GM12865 (cell line): ENCODE results near the gene CRIP2.

ENCODE experiments used
- DNase-seq: peaks from one replicate; pipeline ENCODE4 v3.0.0; 2010; ENCODE audit warnings: low read depth
- H3K4me3 ChIP-seq: 2 replicates; pipeline ENCODE4 v1.5.1; 2011; ENCODE audit warnings: mild to moderate bottlenecking, low read depth, low read length, control low read depth
- CTCF ChIP-seq: IDR thresholded peaks from 2 replicates; pipeline ENCODE4 v1.5.1; 2011; ENCODE audit warnings: low read length, control low read depth, low read depth, inconsistent platforms; ENCODE audit not compliant: insufficient read depth; ENCODE audit errors: missing control alignments

The CRIP2 gene

GRCh38 chr14:105471823-105472485 is 2.7 kb upstream of the CRIP2 start:
- H3K4me3 ChIP-seq = no peak overlapping the region
- no peak for TF ChIP-seq CTCF
- DNase-seq = no peak

- no peak for TF ChIP-seq CTCF
- H3K4me3 ChIP-seq = no peak overlapping the region
Measured at GRCh38 chr14:105472486-105472991, 2.1 kb upstream of the CRIP2 start.

GRCh38 chr14:105473033-105473676 is 1.5 kb upstream of the CRIP2 start:
- H3K4me3 ChIP-seq = no peak overlapping the region

More at GRCh38 chr14:105472486-105472991, 2.1 kb upstream of the CRIP2 start:
- DNase-seq = no peak

GRCh38 chr14:105473677-105474482 is 741 bp upstream of the CRIP2 start:
- H3K4me3 ChIP-seq = peak overlapping the region; percentile 38
- no peak for TF ChIP-seq CTCF
- DNase-seq = no peak

More at GRCh38 chr14:105473033-105473676, 1.5 kb upstream of the CRIP2 start:
- no peak for TF ChIP-seq CTCF
- no peak for DNase-seq

GRCh38 chr14:105475269-105476096 is 862 bp downstream of the CRIP2 start:
- no peak for TF ChIP-seq CTCF
- DNase-seq = no peak
- no peak overlapping the region for H3K4me3 ChIP-seq

- DNase-seq = no peak
Measured at GRCh38 chr14:105476097-105476830, 1.6 kb downstream of the CRIP2 start.

More at GRCh38 chr14:105476097-105476830, 1.6 kb downstream of the CRIP2 start:
- TF ChIP-seq CTCF = no peak
- H3K4me3 ChIP-seq = no peak overlapping the region
